Lower leg skin (tissue), 4 donors: ENCODE measurements around the gene TMOD2. TPM values are rescaled to one million over a fixed set of nuclear protein-coding genes. Genes with fewer than 3 reads are reported as not detected.

ENCODE experiments used
- DNase-seq, 2 donors: peaks; one replicate each; pipeline ENCODE4 v3.0.0-alpha.2; 2019; ENCODE audit warnings: low spot score in 2 of 2
- H3K4me3 ChIP-seq: fragments of 200-600 bp; sonication (generic); 2 replicates; pipeline ENCODE4 v1.5.1; 2017; ENCODE audit warnings: mild to moderate bottlenecking, low read depth; ENCODE audit not compliant: poor library complexity, severe bottlenecking
- CTCF ChIP-seq, 3 donors: fragments of 450-650 bp; IDR thresholded peaks; one replicate each; pipeline ENCODE4 v1.5.1; 2016; ENCODE audit warnings: antibody characterized with exemption in 3 of 3, mild to moderate bottlenecking in 3 of 3, moderate library complexity in 2 of 3
- POLR2A ChIP-seq, 2 donors: fragments of 450-650 bp; IDR thresholded peaks; one replicate each; pipeline ENCODE4 v1.6.1; 2016 to 2017; ENCODE audit warnings: antibody characterized with exemption in 2 of 2, mild to moderate bottlenecking in 1 of 2, moderate library complexity in 1 of 2
- WGBS, 2 donors: methylation state at CpG; one replicate each; pipeline ENCODE4 v1.1.5; 2018; 5-methylcytosine and 5-hydroxymethylcytosine counted together
- intact Hi-C: fragments of 100-400 bp; cut with DNase I; formaldehyde crosslinking; loops from one replicate; pipeline ENCODE4 v1.15.0; 2023; ENCODE audit warnings: low total_unique reads
- total RNA-seq, 4 donors: library from RNA; depleted of rRNA; stranded (reverse); fragments of >200 nt; gene quantifications; one replicate each; pipeline ENCODE4 v1.1.0, GENCODE V29; 2016

The TMOD2 gene
- 1 to 10 TPM; 6.6 to 9.3 (median 7.5) TPM for total RNA-seq

GRCh38 chr15:51750792-51751696 is at the start of gene TMOD2:
Gene TMOD2, plus strand, starts transcription at chr15:51751597. Its CDS starts 14,845 bp downstream, at chr15:51766442.
- DNase-seq, result peak in 1 of 2 donors; percentile 85
- intact Hi-C loops, result no loop called here
- 10 to 14% methylated on average over 40 to 45 of the region's 65 CpGs for WGBS, 2 donors
- TF ChIP-seq POLR2A (IDR thresholded peaks at IDR 0.05) (no peak), CTCF (IDR thresholded peaks at IDR 0.05) (no peak)
- H3K4me3 ChIP-seq, result peak within 1 kb of the TSS; percentile 72

- no peak for DNase-seq
- 40 to 42% methylated on average over 1 of the region's 1 CpG for WGBS, 2 donors
- TF ChIP-seq POLR2A (IDR thresholded peaks at IDR 0.05) (no peak), CTCF (IDR thresholded peaks at IDR 0.05) (no peak)
- H3K4me3 ChIP-seq, result no peak overlapping the region
- intact Hi-C loops, result no loop called here
Measured at GRCh38 chr15:51702710-51703109, 48.7 kb upstream of the TMOD2 start.

GRCh38 chr15:51706291-51706690 is 45.1 kb upstream of the TMOD2 start:
- no peak for DNase-seq
- H3K4me3 ChIP-seq, result no peak overlapping the region
- WGBS, 2 donors, result 50 to 69% methylated on average over 5 of the region's 5 CpGs
- TF ChIP-seq POLR2A (IDR thresholded peaks at IDR 0.05), result no peak
- no peak for TF ChIP-seq CTCF (IDR thresholded peaks at IDR 0.05)
- intact Hi-C loops, result no loop called here

- no peak overlapping the region for H3K4me3 ChIP-seq
- TF ChIP-seq CTCF (IDR thresholded peaks at IDR 0.05) (no peak), POLR2A (IDR thresholded peaks at IDR 0.05) (no peak)
- DNase-seq, result no peak
- intact Hi-C loops, result no loop called here
- 67 to 79% methylated on average over 2 of the region's 2 CpGs for WGBS, 2 donors
Measured at GRCh38 chr15:51706926-51707608, 44.3 kb upstream of the TMOD2 start.

- no peak for DNase-seq
- TF ChIP-seq CTCF (IDR thresholded peaks at IDR 0.05), result no peak
- no peak for TF ChIP-seq POLR2A (IDR thresholded peaks at IDR 0.05)
- H3K4me3 ChIP-seq, result no peak overlapping the region
- intact Hi-C loops, result no loop called here
- 33 to 54% methylated on average over 5 of the region's 5 CpGs for WGBS, 2 donors
Measured at GRCh38 chr15:51708013-51708412, 43.4 kb upstream of the TMOD2 start.
